ENCODE measurements around the gene NTN5.
"Not testable (repeated sequence)": the region's sequence is repeated elsewhere in the genome, so short reads cannot be mapped to it uniquely, and the experiment has no call there.

Gene NTN5
- total RNA-seq = 0.54 to 1.8 (median 0.81) reads per million in 4 donors

DNA sequence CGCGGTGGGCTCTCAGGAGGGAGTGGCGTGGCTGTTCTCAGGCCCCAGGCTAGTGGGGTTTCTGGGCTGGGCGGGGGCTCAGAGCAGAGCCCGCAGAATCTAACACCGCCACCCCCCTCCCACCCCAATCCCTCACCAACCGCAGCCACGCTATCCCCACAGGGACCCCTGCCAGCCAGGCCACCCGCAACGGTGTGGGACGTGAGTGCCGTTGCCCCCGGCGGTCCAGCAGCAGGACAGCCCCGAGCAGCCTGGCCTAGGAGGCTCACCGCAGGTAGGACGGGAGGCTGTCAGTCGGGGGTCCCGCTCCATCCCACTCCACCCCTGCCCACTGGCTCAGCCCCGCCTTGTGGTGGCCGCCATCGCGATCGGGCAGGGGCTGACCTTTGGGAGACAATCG lies at the start of gene NTN5:
TSS of gene NTN5 (minus strand) at position 24 of the 400 bp plus-strand sequence. CDS start 2,031 bp downstream, outside the sequence.
- DNase-seq = no peak

- no peak for DNase-seq
Observed at GRCh38 chr19:48722196-48722708, 49.4 kb upstream of the NTN5 start.

- peak; percentile 76 to 96 (median 87) for DNase-seq
Observed at GRCh38 chr19:48720613-48721296, 47.9 kb upstream of the NTN5 start.

DNA sequence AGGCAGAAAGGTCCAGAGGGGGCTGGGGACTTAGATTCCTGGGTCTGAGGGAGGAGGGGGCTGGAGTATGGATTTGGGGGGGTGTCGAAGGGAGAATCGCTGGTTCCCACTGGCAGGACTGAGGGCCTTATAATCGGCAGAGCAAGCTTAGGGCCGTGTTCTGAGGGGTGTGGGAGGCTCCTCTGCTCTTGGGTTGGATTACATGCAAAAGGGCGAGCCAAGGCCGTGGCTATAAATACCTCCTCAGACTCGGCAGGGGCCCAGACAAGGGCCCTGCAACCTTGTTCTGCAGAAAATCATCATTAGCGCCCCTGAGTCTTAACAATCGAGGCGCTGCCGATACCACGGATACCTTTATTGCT lies 47.4 kb upstream of the NTN5 start:
- DNase-seq = no peak

- no peak for DNase-seq
Observed at GRCh38 chr19:48719263-48720171, 46.7 kb upstream of the NTN5 start, which contains the start of gene MAMSTR. Gene MAMSTR, minus strand, starts transcription at chr19:48719725. Its CDS starts 694 bp downstream, at chr19:48719031.

- DNase-seq = no peak
Observed at GRCh38 chr19:48718711-48719231, 46.0 kb upstream of the NTN5 start.

DNA sequence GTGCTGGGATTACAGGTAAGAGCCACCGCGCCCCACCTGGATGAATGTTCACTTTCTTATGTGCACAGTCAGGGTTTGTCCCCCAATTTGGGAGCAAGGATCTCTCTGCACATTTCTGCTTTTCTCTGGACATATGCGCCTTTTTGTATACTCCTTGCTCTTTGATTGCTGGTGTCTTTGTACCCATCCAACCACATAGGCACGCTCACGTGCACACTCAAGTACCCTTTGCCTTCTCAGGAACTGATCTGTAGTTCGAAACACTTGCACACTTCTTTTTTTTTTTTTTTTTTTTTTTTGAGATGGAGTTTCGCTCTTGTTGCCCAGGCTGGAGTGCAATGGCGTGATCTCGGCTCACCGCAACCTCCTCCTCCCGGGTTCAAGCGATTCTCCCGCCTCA lies 45.3 kb upstream of the NTN5 start:
- DNase-seq = not testable (repeated sequence)

GRCh38 chr19:48716562-48717291 lies 43.9 kb upstream of the NTN5 start:
- no peak for DNase-seq

DNA sequence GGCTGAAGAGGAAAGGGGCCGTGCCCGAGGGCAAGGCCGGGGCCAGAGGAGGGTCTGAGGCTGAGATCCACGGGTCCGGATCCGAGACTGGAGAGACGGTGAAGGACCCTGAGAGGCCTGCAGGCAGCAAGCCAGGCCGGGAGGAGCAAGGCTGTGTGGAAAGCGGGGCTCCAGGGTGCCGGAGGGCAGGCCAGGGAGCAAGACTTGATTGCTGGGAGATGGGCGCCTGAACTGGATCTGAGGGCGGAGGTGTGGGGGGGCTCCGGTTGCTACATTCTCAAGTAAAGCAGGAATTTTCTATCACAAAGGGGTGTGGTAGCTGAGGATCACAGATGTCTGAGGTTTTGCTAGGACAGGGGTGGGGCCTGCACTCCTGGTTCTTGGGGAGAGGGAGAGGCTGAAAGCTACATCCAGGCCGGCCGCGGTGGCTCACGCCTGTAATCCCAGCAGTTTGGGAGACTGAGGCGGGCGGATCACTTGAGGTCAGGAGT lies 42.9 kb upstream of the NTN5 start:
- DNase-seq = no peak

DNA sequence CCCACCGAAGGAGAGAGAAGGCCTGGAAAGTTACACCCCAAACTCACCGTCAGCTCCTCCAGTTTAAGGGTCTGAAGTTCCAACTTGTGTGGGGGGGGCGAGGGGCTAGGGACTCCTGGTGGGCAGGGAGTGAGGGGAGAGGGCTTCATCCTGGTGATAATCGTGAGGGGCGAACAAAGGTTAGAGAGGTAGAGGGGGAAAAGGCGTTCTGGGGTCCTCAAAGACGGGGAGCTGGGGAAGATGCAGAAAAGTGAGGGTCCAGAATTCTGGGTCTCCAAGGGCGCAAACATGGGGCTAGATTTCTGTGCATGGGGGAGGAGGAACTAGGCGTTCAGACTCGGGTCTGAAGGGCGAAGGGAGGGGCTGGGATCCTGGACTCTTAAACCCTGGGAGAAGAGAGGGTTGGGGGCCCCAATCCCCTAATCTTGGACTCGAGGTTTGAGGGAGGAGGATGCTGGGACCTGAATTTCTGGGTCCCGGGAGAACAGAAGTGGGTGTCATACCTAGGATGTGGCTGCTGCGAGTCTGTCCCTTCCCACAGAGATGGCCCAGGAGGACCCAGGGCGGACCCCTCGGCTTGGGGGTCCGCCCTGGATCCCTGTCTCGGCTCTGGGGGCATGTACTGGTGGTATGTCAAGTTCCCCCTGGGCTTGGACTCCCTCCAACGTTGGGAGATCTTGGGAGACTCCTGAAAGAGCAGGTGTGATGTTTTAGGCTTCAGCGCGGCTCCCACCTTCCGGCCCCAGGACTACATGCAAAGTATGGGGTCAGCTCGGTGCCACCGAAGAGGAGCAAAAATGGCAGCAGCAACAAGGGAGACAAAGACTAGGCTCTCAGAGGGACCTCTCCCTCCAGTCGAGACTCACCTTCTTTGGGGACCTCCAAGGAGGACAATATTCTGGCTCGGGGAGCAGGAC lies 42.2 kb upstream of the NTN5 start:
- DNase-seq = no peak

DNA sequence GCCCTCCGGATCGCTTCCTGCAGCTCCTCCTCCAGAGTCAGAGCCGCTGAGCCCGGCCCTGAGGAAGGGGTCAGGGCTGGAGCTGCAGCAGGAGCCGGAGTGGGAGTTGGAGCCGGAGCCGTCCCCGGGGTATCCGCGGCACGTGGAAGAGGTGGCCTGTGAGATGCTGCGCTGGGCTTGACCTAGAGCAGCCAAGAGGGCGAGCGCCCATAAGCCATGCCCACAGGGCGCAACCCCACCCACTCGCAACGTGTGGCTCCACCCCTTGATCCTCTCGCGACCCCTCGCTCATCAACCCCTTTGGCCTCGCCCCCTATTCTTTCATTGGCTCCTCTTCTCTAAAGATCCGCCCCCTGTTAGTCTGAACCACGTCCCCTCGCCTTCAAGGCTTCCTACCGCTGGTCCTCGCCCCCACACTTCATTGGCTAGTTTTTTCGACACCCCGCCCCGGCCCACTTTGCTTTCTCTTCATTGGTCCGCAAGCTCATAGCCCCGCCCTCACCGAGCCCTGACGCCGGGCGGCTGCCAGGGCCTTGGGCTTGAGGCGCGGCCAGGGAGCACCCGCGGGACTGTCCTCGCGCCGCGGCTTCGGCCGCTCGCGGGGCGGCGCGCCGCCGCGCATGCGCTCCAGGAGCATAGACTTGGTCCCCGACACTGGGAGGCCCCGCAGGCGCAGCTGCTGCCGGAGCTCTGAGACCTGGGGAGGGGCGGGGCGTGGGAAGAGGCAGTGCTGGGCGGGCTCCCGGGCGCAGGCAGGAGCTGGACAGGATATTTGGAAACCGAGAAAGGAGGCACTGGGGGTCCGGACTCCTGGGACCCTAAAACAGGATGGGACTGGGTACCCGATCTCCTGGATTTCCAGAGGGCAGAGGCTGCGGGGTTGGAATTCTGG lies 41.3 kb upstream of the NTN5 start:
- DNase-seq = peak; percentile 93 to 99 (median 96)

DNA sequence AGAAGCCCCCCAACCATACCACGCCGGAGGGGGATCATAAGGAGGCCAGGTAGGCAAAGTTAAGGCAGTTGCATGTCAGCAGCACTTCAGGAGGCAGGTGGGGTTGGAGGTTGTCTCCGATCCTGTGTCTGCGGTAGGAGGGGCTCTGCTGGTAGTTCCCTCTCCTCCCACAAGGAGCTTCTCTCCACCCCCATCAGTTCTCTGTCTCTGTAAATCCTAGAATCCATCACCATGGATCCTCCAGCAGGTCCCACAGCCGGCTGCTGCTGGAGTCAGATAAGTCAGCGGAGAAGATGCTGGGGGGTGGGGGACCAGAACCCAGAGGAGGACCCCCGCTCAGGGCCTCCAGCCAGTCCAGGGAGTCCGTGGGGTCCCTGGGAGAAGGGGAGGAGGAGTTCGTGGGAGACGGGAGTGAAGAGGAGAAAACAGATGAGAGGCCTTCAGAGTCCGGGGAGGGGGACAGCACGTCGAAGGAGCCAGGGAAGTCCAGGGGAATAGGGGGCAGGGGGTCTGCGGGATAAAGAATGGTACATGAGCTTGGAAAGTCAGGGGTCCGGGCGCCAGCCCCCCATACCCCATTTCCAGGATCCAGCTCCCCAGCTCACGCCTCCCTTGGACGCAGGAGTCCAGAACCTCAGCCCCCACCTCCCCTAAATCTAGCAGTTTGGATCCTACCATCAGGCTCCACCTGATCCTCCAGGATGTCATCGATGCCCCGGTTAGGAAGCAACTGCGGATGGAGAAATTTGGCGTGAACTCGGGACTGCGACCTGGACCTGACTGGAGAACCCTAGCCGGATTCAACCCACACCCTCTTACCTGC lies 40.4 kb upstream of the NTN5 start:
- DNase-seq = no peak

- no peak for DNase-seq
Observed at GRCh38 chr19:48711106-48711662, 38.4 kb upstream of the NTN5 start.

GRCh38 chr19:48708471-48708870 lies 35.7 kb upstream of the NTN5 start:
- DNase-seq = no peak

- DNase-seq = no peak
Observed at GRCh38 chr19:48705431-48705830, 32.6 kb upstream of the NTN5 start.

GRCh38 chr19:48703316-48703715 lies 30.5 kb upstream of the NTN5 start:
- no peak for DNase-seq

- no peak for DNase-seq
Observed at GRCh38 chr19:48702701-48703100, 29.9 kb upstream of the NTN5 start.

GRCh38 chr19:48698046-48698445 lies 25.2 kb upstream of the NTN5 start:
- DNase-seq = no peak
